SH-SY5Y (cell line): ENCODE results near the gene TSPYL4.

ENCODE experiments used
- GATA2 ChIP-seq: IDR thresholded peaks from 2 replicates; pipeline ENCODE4 v1.6.1; 2011; ENCODE audit warnings: mild to moderate bottlenecking, low read depth, low read length
- GATA3 ChIP-seq: IDR thresholded peaks from 2 replicates; pipeline ENCODE4 v1.6.1; 2011; ENCODE audit warnings: low read depth, mild to moderate bottlenecking, low read length, moderate library complexity

Gene TSPYL4

DNA sequence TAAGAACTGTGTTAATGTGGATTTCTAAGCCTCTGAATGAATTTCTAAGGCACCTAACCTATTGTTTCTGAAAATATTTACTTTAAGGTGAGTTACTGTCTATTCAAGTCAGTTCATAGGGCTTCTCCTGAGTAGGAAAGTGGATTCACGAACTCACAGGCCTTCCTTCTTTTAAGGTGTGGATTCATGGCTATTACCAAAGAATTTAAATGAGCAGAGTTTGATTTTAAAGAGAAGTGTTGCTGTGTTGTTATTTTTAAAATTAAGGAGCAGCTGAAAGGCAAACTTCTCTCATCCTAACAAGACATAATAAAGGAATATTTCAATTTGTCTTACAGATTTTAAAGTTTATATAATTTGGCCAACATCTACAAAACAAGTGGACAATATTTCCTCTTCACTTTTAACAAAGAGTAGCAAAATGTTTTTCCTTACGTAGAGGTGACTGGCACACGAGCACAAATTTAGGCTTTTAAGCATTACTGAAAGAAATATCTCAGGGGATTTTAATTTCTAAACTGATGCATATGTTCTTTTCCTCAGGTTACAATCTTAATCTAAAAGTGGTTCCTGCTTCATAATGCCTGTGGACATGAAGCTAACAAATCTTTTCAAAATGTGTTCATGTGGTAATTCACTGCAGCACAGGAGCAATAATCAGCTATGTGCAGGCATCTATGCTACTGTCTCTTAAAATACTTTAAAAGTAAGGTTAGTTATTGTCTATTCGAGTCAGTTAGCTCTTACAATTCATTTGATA is 602 bp upstream of the TSPYL4 start:
- TF ChIP-seq GATA2 (no peak), GATA3 (no peak; the same call in 1 of the 2 replicates)

DNA sequence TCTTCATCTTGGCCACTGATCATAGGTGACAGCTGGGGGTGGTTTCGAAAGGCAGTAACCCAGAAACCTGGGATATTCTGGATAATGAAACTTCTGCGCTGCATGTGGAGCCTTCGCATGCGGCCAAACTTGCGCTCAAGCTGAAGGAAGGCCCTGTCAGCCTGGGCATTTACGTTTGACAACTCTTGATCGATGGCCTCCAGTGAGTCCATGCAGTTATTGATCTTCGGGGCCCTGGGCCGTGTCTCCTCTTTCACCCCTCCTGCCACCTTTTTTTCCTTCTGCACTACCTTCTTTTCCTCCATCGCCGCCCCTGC is 729 bp downstream of the TSPYL4 start:
- TF ChIP-seq GATA3 (no peak), GATA2 (no peak)

DNA sequence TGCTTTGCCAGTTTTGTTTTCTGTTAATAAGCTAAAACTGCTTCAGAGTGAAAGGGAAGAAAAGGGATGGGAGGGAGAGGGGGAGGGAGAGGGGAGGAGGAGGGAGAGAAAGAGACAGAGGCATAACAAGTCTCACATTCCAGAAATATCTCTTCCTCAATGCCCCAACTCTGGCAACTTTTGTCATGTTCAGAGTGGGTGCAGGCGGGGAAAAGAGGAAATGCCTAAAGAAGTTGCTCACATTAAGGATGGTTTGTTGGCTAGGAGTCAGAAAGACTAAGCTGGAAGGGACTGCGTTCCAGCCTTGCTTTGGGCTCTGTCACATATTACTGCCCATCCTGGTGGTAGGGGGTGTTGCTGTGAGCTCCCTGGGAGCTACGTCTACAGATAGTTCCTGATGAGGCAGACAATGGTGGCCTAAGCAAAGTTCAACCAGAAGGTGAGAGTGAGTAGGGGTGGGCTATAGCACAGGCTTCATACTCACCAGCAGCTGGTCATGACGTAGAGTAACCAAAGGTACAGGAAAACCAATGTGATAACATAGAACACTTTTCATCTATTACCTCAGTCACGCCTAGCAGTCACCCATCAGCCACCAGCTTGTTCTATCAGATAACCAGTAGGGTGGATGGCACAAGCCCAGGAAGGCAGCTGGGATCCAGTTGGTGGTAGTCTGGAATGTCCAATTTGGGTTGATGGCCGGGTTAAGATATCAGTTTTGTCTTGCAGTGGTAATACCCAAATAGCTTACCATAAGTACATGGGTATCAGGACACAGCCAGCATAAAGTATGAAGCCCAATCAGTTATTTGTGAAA is 2.1 kb downstream of the TSPYL4 start:
- TF ChIP-seq GATA3 (no peak), GATA2 (no peak)

DNA sequence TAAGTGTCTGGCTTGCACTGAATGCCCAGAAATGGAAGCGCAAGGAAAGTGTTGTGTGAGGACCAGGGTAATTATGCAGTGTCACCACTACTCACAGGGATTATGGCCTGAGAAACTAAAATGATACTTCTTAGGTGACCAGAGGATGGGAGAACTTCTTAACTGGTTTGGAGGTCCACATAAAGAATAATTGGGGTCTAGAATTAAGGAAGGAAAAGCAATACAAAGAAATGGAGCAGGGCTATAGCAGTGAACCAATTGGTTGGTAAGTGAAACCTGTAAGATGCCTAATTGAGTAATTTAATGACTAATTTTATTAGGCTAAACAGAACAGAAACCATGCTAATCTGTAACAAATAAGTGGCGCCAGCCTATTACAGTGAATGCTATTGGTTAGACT is 5.3 kb downstream of the TSPYL4 start:
- TF ChIP-seq GATA2 (no peak), GATA3 (no peak)

DNA sequence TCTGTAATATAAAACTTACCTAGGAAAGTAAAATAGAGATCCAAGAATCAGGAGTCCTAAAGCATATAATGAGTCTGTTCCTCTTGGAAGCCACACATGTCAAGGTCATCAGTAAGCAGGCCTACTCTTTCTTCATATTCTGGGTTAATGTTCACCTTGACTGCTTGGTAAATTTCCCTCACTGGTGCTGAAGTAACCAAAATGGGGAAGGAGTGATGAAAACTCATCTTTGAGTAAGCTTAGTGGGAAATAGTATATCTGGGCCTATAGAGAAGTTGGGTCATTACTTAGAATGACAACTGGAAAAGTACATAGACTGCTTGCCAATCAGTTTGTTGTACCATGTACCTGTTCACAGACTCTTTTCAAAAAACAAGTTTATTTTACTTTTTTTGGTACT is 6.6 kb downstream of the TSPYL4 start:
- TF ChIP-seq GATA2 (no peak), GATA3 (no peak)

DNA sequence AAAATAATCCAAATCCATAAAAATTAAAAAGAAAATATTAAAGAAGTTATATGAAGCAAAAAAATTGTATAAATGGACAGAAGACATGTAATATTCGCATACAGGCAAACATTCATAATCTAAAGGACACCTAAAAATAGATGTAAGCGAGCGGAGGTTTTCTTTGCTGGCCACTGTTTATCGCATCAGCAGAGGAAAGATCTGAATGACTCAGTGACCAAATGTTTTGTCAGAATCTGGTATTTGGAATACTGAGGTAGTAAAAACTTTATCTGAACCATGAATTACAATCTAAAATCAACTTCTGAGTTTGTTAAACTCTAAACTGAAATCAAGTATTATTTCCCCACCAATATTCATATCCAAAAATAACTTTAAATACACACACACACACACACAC is 7.8 kb downstream of the TSPYL4 start:
- TF ChIP-seq GATA3 (no peak), GATA2 (no peak)

DNA sequence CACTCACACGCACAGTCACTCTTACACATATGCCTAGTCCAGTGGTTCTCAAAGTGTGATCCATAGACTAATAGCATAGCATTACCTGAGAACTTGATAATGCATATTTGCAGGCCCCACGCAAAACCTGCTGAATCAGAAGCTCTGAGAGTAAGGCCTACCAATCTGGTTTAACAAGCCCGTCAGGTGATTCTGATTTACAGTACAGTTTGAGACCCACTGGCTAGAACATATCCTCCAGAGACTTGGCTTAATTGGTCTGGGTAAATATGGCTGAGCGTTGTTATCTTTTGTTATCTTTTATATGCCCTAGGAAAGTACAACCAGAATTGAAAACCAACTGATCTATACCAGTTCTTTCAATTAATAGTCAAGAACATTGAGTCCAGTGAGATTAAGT is 9.6 kb downstream of the TSPYL4 start:
- TF ChIP-seq GATA3 (no peak), GATA2 (no peak)

DNA sequence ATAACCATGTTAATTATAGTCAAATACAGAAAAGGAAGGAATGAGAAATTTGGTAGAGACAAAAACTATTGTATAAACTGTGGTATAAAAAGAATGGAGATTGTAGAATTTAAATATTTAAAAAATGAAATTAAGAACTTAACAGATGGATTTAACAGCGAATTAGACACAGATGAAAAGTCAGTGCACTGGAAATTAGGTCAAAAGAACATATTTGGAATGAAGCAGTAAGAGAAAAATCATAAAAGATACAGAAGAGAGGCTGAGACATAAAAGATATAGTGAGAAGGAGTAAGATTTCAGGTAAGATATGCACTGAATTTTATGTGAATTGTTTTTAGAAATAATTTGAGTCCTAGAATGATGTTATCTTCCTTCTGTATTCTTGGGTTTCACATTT is 14.0 kb downstream of the TSPYL4 start:
- TF ChIP-seq GATA3 (no peak), GATA2 (no peak)

DNA sequence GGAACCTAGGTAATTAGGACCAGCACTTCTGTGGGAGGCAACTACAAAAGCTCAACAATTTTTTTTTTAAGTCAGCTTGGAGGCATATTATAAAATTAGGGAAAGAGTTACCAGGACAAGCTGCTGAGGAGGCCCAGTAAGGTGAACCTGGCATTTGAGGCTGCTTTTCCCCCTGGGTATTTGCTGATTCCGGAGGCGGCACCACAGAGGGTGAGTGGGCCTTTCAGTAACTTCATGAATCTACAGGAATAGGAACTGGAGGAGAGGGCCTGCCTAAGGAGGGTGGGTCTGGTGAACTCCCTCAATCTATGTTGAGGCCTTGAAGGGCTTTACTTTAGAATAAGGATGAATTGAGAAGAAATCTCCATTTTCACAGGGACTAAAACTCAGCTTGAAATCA is 14.6 kb downstream of the TSPYL4 start:
- TF ChIP-seq GATA2 (no peak), GATA3 (no peak)

DNA sequence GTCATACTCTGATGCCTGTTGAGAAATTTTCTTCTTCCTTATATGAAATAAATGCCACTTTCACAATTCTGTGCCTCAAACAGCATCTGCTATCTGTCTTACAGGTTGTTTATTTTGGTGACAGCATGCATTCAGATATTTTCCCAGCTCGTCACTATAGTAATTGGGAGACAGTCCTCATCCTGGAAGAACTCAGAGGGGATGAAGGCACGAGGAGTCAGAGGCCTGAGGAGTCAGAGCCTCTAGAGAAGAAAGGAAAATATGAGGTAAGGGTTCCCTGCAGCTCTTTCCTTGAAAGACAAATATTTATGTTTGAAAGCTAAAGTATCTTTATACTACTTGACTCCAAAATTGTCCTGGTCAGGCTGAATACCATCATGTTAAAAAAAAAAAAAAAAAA is 15.8 kb downstream of the TSPYL4 start:
- TF ChIP-seq GATA3, result no peak
- TF ChIP-seq GATA2, result no peak

DNA sequence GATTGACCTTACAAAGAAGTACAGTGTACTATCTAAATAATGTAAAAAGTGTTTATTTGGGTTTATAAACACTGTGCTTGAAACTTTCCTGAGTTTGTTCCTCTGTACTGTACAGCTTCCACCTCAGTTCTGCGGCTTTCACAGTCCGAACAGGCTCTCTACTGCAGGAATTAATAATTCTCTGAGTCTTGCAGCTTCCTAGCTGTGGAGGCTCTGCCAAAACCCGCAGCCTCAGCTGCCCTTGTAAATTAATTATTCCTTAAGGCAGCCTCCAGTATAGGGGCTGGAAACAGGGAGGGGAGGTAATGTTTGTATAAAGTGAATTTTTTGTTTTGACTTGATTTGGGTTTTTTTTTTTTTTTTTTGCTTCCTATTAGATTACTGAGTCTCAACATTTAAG is 19.2 kb downstream of the TSPYL4 start:
- TF ChIP-seq GATA3 (no peak), GATA2 (no peak)

DNA sequence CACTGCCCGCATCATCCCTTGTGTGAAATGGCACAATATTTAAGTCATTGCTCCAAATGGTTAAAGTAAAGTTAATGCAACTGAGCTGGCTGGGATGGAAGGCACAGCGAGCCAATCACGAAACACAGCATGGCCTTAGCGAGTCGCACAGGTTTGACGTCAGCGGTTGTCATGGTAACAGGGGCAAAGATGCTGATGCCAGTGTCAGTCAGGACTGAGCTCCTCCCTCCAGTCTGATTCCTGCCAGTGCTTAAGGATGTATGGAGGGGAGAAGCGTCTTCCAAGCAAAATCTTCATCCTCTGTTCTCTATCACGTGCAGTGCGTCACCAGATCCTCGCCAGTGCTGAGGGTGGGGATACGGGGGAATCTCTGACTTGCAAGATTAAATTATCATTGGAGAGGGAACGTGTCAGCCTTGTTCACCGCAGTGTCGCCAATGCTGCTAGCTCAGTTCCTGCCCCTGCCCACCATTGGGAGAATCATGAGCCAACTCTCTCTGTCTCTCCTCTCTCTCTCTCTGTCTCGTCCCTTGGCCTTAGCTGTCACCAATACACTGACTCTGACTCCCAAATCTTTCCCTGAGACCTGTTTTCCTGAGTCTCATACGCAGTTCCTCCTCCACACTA is 24.5 kb downstream of the TSPYL4 start:
- no peak for TF ChIP-seq GATA3
- TF ChIP-seq GATA2, result no peak

DNA sequence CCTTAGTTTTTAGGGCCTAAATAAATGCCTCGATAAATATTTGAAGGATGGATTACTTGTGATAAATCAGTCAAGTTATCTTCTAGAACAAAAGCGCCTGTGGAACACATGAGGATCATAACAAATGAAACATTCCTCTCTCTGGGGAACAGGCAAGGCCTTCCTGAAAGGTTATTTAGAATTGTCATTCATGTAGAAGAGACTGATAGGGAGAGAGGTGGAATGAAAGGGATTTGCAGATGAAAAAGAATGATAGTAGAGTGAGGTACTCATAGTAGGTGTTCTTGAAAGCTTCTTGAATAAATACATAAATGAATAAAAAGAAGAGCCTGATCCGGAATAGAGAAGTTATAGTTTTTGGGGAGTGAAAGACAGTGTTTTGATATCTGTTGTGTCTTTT is 30.5 kb downstream of the TSPYL4 start:
- TF ChIP-seq GATA3 (no peak), GATA2 (no peak)

DNA sequence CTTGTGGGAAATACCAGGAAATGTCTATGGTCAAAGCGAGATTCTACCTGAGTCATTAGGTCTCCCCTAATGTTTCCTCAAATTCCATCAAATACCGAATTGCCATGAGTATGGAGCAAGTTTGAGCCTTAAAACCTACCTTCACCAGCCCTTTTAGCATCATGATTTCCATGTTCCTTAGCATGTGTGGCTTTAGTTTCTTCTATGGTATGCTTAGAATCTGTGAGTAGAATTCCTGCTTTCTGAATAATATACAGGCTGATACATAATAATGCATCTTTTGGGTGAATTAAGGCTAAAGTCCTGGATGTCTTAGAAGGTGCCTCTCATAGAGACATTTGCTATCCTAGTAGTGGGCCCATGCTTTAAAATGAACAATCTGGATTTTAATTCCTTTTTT is 32.0 kb downstream of the TSPYL4 start:
- TF ChIP-seq GATA2 (no peak), GATA3 (no peak)

DNA sequence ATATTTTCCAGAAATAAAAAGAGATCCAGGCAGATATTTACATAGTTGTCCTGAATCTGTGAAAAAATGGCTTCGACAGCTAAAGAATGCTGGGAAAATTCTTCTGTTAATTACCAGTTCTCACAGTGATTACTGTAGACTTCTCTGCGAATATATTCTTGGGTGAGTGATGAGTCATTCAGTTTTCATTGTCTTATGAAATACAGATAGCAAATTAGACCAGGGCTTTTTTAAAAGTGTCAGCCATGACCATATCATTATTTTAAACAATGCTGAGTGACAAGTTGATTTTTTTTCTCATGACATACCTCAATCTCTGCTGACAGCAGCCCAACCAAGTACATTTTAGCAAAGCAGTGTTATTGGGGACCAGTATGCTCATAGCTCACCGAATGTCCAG is 32.8 kb downstream of the TSPYL4 start:
- TF ChIP-seq GATA3 (no peak), GATA2 (no peak)
